HG02970 (cell line): Measurements from ENCODE around the gene OR52B6.
A peak's percentile ranks its signal among the peaks of the same experiment; 100 is the strongest.
"Not testable (repeated sequence)": the region's sequence is repeated elsewhere in the genome, so short reads cannot be mapped to it uniquely, and the experiment has no call there.

Experiments used
- ATAC-seq: cut with Tn5 transposase; IDR thresholded peaks from one replicate; pipeline ENCODE4 v1.9.1; 2021; ENCODE audit warnings: mild to moderate bottlenecking, moderate library complexity, moderate number of reproducible peaks; ENCODE audit not compliant: unreplicated experiment, low FRiP score

OR52B6 gene

DNA sequence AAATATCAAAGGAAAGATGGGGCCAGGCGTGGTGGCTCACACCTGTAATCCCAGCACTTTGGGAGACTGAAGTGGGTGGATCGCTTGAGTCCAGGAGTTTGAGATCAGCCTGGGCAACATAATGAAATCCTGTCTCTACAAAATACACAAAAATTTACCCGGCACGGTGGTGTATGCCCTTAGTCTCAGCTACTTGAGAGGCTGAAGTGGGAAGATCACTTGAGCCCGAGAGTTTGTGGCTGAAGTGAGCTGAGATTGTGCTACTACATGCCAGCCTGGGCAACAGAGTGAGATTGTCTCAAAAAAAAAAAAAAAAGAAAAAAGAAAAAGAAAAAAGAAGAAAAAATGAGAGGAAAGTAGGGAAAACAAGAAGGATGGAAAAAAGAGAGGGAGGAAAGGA lies 11.9 kb downstream of the OR52B6 start:
- ATAC-seq: no peak

DNA sequence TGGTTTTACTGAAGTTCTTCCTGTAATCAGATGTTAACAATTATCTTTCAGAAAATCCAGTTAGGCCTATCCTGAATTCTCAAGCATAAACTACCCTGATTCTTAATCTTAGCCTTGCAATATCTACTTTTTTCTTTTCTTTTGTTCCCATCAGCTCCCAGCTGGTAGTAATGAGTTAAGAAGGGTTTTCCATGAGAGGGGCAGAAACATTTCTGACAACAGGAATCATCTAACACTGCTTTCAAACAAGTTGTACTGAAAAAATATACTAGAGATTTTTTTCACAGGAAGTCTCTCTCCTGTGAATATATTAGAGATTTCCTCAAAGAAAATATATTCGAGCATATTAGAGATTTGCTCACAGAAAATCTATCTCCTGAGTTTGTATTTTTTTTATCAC lies 12.5 kb downstream of the OR52B6 start:
- ATAC-seq: no peak

DNA sequence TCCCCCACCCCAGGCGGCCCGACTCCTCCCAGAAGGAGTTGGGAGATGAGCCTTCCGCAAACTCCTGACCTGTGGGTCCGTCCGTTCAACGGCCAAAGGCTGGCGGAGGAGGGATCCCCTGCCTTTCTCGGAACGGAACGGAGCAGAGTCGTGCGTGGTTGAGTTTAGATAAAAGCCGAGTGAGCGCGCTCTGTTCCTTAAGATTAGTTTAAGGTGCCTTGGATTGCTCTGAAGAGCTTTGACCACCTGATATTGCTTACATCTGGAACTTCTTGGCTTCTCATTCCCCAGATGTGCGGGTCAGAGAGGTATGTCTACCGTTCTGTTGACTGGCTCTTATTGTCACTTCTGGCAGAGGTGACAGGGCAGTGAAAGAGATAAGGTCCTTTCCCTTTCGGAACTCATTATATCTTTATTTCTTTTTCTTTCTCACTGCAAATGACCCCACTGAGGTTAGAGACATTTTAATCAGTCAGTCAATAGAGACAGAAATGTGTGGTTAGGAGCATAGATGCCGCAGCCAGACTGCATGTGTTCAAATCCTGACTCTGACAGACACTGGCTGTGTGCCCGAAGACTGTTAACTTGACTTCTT lies 16.0 kb downstream of the OR52B6 start, which contains the start of gene TRIM6:
TRIM6 (plus strand) TSS at position 31 of the 595 bp plus-strand sequence; CDS start at position 292, 261 bp downstream.
- ATAC-seq: no peak

DNA sequence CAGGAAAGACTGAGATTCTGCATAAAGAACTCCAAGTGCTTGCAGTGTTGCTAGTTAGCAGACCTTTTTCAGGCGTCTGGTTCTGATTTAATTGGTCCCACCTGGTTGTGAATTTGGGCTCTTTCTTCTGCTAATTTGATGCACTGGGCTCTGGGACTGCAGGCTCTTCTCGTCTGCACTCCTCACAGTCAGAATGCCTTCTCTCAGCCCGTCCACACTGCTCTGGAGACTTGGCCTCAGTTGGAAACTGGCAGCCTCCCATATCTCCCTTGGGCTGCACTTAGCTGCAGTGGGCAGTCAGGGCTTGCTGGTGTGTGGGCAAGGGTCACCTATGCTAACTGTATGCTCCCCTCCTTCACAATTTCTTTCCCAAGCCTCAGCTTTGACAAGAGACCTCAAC lies 17.3 kb downstream of the OR52B6 start:
- ATAC-seq: no peak

DNA sequence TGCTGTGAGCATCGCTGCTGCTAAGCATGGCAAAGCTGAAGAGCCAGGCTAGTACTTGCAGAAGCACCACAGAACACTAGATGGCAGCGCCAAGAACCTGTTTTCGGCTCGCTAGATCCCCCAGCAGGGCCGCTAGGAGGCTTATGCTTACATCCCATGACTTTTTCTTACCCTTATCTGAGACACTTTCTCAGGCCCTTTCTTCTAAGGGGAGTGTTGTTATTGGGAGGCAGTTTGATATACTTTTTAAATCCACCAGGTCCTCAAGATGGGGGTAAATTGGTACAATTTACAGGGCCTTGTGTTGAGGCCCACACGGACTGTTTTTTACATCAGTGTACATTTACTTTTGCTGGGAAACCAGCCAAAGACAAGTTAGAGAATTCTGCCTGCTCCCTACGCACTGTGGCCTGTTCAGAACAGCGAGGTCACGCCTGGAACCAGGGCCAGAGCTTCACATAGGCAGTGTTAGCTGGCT lies 19.7 kb downstream of the OR52B6 start:
- peak; percentile 85 for ATAC-seq

DNA sequence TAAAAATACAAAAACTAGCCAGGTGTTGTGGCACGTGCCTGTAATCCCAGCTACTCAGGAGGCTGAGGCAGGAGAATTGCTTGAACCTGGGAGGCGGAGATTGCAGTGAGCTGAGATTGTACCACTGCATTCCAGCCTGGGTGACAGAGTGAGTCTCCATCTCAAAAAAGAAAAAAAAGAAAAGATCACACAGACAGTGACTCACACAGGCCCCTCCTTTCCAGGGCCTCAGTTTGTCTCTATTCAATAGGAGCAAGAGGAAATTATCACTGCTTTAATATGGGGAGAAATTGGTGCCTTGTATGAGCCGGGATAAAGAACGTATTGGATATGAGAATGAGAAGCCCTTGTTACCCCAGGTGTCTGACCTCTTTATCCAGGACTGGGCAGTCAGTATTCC lies 22.1 kb downstream of the OR52B6 start:
- ATAC-seq: not testable (repeated sequence)

DNA sequence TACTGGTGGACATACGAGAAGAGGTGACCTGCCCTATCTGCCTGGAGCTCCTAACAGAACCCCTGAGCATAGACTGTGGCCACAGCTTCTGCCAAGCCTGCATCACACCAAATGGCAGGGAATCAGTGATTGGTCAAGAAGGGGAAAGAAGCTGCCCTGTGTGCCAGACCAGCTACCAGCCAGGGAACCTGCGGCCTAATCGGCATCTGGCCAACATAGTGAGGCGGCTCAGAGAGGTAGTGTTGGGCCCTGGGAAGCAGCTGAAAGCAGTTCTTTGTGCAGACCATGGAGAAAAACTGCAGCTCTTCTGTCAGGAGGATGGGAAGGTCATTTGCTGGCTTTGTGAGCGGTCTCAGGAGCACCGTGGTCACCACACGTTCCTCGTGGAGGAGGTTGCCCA lies 22.6 kb downstream of the OR52B6 start:
- ATAC-seq: no peak

DNA sequence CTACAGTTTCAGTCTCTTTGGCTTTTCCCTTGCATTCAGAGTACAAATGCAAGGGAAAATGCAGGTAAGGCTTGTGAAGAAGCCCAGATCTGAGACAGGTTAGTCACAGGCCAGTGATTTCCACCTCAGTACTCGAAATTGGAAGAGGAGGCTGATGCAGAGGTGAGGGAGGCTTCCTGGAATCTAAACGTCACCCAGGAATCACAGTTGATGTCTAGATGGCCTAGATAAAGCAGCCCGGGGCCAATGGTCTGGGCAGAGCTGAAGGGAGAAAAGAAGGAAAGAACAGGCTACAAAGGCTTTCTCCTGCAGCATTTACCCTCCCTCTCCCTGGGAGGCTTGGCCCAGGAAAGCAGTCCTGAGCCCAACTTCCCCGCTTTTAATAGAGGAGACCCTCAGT lies 24.2 kb downstream of the OR52B6 start:
- ATAC-seq: no peak

DNA sequence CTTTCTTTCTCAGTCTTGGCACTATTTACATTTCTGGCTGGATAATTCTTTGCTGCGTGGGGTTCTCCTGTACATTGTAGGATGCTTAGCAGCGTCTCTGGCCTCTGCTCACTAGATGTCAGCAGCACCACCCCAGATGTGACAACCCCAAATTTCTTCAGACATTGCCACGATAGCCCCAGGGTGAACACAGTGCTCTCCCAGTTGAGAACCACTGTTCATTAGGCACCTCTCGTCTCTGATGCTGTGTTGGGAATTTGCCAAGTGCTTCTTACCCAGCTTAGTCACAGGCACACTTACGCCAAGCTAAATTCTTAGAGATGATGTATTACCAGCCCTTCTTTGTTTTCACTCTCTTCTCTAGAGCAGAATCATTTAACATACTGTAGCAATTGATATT lies 25.2 kb downstream of the OR52B6 start:
- ATAC-seq: no peak

DNA sequence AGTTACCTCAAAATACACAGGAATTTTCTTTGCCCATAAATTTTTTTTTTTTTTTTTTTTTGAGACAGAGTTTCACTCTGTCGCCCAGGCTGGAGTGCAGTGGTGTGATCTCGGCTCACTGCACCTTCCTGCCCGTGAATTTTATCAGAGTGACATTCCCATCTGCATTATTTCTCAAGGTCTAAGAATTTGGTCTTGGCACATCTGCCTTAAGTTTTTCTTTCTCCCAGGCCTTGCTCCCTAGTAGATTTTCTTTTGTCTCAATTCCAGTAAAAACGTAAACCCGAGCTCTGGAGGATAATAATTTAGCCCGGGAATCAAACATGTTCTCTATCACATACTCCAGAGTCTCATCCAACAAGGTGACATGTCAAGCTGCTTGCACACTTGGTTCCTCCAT lies 28.1 kb downstream of the OR52B6 start:
- no peak for ATAC-seq

DNA sequence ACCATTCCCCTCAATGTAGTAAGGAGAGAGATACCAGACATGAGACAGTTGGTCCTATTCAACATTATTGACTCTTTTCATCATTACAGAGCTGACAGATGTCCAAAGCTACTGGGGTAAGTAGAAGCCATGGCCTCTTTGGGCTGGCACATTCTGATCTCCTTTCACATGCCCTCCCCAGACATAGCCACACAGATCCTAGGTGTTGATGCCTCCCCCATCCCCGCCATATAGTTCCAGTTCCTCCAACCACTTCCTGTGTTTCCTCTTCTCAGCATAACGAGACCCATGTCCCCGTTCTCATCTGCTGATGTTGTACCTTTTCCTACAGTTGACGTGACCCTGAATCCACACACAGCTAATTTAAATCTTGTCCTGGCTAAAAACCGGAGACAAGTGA lies 29.8 kb downstream of the OR52B6 start:
- no peak for ATAC-seq

DNA sequence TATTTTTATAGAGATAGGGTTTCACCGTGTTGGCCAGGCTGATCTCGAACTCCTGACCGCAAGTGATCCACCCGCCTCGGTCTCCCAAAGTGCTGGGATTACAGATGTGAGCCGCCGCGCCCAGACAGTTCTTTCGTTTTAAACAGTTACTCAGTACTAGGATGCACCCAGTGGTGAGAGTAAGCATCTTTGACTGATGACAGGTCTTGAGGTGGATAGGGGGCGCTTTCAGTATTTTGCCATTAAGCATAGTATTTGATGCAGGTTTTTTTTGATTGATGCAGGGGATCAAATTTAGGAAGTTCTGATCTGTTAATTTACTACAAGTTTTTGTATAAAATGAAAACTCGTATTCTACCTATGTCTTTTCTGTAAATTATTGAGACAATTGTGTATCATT lies 30.9 kb downstream of the OR52B6 start:
- ATAC-seq: no peak

DNA sequence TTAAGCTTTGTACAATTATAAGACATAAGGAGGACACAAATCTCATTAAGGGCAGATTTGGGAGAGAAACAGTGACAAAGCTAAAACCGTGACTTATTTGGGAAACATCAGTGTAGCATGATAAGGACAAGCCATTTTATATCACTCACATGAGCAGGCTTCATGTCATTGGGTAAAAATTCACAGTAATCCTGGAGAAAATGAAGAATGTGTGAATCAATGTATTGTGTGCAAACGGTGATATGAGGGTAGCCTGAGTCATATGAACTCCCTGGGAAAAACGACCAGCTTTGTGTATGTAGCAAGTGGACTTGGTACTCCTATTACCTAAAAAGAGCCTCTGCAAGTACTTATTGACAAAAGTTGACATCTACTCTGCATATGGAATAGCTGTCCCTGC lies 38.1 kb downstream of the OR52B6 start:
- no peak for ATAC-seq

DNA sequence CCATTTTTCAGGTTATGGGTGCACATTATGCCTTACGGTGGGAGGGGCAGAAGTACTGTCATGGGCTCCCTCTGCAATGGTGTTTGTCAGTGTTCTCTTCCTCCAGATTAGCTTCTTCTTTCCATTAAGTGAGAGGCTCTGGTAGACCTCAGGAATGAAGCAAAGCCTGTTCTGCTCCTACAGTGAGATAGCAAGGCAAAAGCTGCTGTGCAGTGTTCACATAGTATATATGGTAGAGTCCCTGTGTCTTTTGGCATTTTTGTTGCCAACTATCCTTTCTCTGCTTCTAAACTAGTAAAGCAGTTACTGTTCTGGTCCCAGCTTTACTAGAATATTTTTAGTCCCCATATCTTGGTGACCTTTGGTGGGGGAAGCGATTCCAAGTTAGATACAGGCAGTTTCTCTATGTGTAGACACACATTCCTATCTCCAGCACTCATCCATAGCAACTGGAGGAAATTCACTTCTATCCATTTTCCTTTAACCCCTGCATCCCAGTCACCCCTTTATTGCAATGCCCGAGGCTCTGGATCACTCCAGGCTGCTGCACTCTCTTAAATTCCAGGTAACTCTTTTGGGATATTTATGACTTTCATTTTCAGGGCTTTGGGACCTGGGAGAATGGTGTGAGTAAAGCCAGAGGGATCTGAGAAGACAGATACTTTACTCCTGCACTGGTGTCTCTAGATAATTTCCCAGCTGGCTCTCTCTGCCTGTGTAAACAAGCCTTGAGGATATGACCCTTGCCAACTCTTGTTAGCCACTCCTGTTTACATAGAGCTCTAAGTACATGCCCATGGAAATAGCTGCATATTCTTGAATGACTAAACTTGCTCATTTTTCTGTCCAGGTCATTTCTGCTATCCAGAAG lies 40.2 kb downstream of the OR52B6 start:
- no peak for ATAC-seq

DNA sequence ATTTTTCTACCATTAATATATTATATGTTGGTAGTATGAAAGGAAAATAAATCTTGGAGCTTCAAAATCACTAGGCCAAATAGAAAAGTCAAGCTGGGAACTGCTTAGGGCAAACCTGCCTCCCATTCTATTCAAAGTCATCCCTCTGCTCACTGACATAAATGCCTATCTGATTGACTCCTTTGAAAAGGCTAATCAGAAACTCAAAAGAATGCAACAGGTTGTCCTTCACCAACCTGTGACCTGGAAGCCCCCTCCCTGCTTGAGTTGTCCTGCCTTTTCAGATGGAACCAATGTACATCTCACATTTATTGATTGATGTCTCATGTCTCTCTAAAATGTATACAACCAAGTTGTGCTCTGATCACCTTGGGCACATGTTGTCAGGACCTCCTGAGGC lies 40.9 kb downstream of the OR52B6 start:
- ATAC-seq: no peak

DNA sequence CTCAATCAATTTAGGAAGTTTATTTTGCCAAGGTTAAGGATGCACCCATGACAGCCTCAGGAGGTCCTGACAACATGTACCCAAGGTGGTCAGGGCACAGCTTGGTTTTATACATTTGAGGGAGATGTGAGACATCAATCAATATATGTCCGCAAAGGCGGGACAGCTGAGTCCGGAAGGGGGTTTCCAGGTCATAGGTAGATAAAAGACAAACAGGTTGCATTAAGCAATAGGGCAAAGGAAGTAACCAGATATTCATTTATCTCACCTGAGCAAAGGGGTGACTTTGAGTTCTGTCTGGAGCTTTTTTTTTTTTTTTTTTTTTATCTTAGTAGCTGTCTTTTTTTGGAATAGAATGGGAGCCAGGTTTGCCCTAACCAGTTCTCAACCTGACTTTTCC lies 42.1 kb downstream of the OR52B6 start:
- no peak for ATAC-seq

DNA sequence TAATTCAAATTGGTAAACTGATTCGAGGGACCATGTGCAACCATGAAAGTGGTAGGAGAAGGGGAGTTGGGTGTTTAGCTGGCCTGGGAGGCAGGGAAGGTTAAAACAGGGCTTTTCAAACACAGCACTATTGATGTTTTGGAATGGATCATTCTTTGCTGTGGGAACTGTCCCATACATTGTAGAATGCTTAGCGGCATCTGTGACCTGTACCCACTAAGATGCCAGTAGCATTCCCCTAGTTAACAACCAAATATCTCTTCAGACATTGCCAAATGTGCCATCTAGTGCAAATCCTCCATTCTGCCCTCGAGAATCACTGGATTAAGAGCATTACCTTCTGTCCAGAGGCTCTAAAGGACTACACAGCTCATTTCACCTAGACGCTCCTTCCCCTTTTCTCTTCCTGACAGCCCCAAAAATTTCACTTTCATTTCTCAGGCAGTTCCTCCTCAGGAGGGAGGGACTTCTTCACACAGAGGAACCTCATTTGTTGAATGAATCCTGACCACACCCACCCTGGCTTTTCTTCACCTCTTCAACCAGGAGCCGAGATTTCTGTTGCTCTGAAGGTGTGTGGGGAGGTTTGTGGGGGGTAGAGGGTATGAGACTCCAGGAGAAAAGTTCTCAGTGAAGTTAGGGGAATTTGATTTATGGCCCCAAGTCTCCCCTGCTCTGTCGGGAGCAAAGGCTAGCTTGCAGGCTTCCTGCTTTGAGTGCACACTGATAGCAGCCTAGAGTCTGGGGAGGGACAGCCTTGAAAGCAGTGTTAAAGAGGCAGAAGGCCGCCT lies 44.0 kb downstream of the OR52B6 start, which contains the start of gene TRIM34:
TRIM34 (plus strand) TSS at position 513 of the 791 bp plus-strand sequence. CDS start 7,331 bp downstream, outside the sequence.
- ATAC-seq: peak; percentile 98

DNA sequence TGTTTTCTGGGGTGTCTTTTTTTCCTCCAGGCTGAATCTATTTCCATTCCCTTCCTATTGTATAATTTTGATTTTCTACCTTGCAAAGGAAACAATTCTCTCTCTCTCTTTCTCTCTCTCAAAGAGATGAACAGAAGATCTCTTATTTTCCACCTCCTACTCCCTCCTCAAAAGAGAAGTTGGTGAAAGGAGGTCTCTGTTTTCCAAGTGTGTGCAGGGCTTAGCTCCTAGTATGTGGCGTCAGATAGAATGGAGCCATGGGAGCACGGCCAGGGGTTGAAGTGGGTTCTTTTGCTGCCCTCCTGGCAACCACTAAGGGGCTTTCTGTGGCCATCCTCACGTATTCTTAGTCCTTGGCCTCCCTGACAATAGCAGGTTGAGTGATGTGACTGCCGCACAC lies 44.6 kb downstream of the OR52B6 start:
- no peak for ATAC-seq

DNA sequence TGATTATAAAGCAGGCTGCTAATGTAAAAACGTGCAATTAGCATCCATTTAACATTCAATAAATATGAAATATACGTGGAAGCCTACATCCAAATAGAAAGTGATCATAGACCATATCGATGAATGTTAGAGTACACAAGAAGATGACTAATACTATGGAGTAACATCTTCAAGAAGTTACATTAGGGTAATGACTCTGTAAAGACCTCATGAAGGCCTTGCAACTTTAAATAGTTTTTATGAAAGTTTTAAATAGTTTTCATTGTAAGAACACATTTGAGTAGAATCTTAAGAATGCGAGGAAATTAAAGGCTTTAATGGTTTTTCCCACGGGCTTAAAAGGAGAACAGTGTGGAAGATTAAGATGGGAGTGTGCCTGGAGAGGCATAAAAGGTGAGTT lies 45.5 kb downstream of the OR52B6 start:
- no peak for ATAC-seq

DNA sequence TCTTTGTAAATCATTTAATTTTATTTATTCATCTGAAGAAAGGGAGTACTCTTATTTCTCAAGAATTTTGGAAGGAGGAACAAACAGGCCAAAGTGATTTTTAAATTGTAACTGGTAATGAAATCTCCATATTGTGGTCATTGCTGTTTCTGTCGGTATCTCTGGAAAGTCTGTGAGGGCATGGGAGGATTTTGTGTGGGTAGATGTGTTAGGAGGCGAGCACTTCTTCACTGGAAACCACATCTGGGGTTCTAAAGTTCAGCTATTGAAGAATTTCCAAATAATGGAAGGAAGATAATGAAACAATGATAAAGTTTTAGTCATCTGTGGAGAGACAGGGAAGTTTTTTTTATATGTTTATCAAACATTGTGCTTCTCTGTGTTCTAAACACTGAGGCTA lies 50.7 kb downstream of the OR52B6 start:
- no peak for ATAC-seq
